ENCODE measurements around the gene U2AF2.

The U2AF2 gene

GRCh38 chr19:55654868-55655647, at the start of gene U2AF2:
U2AF2 (plus strand) TSS chr19:55655035; CDS start chr19:55655105, 70 bp downstream.
- DNase-seq (ENCODE audit: low spot score), result peak; percentile 95

GRCh38 chr19:55605207-55605636, 49.6 kb upstream of the U2AF2 start:
- peak; percentile 98 for DNase-seq (ENCODE audit: low spot score)

GRCh38 chr19:55605637-55606470, 49.0 kb upstream of the U2AF2 start, which contains the start of gene ZNF865:
ZNF865 (plus strand) TSS chr19:55605647; CDS start chr19:55613619, 7,972 bp downstream.
- DNase-seq (ENCODE audit: low spot score), result peak; percentile 89

DNA sequence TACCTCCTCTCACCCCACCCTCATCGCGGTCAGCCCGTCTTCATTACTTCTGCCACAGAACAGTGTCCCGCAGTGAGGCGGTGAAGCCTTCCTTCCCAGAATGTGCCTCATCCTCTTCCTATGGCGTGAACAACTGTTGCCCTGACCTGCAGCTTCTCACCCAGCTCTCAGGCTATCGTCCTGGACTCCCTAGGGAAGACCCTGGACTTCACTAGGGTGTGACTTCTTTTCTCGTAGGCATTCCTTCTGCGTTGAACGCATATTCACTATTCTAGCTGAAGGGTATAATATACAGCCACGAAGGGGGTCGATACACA, 48.4 kb upstream of the U2AF2 start:
- no peak for DNase-seq (ENCODE audit: low spot score)

DNA sequence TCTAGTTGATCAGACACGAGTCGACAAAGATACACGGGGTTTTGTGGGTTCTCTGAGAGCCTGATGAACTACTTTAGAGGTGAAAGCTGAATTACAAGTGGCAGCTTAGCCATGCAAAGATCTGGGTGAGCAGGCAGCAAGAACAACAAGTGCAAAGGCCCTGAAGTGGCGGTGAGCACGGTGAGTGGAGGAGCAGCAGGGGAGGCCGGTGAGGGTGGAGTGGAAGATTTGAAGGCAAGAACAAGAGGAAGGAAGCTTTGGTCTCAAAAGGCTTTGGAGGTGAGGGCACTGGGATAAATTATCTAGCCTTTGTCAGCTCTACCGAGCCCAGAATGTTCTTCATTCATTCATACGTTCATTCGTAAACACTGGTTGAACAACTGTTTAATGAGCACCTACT, 48.0 kb upstream of the U2AF2 start:
- DNase-seq (ENCODE audit: low spot score), result no peak

DNA sequence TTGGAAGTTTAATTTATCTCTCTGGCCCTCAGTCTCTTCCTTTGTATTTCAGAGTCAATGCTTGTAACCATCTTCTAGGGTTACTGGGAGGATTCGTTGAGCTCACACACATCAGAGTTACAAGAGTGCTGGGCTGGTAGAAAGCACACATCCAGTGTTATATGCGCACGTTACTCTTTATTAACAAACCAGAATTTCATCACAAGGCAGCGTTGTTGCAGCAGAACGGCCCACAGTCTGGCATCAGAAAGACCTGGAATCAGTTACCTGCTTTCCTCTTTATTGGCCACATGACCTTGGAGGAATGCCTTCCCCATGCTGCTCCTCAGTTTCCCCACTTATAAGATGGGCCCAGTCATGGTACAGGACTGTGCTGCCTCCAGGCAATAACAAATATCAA, 45.5 kb upstream of the U2AF2 start:
- DNase-seq (ENCODE audit: low spot score), result no peak

GRCh38 chr19:55611300-55611982, 43.4 kb upstream of the U2AF2 start:
- DNase-seq (ENCODE audit: low spot score), result no peak

- DNase-seq (ENCODE audit: low spot score), result no peak
Measured at GRCh38 chr19:55611983-55612645, 42.7 kb upstream of the U2AF2 start.

- no peak for DNase-seq (ENCODE audit: low spot score)
Measured at GRCh38 chr19:55613396-55613795, 41.4 kb upstream of the U2AF2 start.

DNA sequence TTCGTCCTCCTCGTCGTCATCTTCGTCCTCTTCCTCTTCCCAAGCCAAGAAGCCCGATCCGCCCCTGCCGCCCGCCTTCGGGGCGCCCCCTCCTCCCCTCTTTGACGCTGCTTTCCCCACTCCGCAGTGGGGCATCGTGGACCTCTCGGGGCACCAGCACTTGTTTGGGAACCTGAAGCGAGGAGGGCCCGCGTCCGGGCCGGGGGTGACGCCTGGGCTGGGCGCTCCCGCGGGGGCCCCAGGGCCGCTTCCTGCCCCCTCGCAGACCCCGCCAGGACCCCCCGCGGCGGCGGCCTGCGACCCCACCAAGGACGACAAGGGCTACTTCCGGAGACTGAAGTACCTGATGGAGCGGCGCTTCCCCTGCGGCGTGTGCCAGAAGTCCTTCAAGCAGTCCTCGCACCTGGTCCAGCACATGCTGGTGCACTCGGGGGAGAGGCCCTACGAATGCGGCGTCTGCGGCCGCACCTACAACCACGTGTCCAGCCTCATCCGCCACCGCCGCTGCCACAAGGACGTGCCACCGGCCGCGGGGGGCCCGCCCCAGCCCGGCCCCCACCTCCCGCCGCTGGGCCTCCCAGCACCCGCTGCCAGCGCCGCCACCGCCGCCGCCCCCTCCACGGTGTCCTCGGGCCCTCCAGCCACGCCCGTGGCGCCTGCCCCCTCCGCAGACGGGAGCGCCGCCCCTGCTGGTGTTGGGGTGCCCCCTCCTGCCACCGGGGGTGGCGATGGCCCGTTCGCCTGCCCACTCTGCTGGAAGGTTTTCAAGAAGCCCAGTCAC, 40.7 kb upstream of the U2AF2 start:
- DNase-seq (ENCODE audit: low spot score), result no peak

DNA sequence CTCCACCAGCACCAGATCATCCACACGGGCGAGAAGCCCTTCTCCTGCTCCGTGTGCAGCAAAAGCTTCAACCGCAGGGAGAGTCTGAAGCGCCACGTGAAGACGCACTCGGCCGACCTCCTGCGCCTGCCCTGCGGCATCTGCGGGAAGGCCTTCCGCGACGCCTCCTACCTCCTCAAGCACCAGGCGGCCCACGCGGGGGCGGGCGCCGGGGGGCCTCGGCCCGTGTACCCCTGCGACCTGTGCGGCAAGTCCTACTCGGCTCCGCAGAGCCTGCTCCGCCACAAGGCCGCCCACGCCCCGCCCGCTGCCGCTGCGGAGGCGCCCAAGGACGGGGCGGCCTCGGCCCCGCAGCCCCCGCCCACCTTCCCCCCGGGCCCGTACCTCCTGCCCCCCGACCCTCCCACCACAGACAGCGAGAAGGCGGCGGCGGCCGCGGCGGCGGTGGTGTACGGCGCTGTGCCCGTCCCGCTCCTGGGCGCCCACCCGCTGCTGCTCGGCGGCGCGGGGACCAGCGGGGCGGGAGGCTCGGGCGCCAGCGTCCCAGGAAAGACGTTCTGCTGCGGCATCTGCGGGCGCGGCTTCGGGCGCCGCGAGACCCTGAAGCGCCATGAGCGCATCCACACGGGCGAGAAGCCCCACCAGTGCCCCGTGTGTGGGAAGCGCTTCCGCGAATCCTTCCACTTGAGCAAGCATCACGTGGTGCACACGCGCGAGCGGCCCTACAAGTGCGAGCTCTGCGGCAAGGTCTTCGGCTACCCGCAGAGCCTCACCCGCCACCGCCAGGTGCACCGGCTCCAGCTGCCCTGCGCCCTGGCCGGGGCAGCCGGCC, 39.9 kb upstream of the U2AF2 start:
- no peak for DNase-seq (ENCODE audit: low spot score)

DNA sequence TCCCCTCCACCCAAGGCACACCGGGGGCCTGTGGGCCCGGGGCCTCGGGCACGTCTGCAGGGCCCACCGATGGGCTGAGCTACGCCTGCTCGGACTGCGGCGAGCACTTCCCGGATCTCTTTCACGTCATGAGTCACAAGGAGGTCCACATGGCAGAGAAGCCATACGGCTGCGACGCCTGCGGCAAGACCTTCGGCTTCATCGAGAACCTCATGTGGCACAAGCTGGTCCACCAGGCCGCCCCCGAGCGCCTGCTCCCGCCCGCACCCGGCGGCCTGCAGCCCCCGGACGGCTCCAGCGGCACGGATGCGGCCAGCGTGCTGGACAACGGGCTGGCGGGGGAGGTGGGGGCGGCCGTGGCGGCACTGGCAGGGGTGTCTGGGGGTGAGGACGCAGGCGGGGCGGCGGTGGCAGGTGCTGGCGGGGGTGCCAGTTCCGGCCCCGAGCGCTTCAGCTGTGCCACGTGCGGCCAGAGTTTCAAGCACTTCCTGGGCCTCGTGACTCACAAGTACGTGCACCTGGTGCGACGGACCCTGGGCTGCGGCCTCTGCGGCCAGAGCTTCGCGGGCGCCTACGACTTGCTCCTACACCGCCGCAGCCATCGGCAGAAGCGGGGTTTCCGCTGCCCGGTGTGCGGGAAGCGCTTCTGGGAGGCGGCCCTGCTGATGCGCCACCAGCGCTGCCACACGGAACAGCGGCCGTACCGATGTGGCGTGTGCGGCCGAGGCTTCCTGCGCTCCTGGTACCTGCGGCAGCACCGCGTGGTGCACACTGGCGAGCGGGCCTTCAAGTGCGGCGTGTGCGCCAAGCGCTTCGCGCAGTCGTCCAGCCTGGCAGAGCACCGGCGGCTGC, 39.1 kb upstream of the U2AF2 start:
- DNase-seq (ENCODE audit: low spot score), result no peak

DNA sequence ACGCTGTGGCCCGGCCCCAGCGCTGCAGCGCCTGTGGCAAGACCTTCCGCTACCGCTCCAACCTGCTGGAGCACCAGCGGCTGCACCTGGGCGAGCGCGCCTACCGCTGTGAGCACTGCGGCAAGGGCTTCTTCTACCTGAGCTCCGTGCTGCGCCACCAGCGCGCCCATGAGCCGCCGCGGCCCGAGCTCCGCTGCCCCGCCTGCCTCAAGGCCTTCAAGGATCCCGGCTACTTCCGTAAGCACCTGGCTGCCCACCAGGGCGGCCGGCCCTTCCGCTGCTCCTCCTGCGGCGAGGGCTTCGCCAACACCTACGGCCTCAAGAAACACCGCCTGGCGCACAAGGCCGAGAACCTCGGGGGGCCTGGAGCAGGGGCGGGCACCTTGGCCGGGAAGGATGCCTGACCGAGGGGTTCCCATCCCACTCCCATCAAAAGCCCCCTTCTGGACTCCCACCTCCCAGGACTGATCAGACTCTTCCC, 38.4 kb upstream of the U2AF2 start:
- no peak for DNase-seq (ENCODE audit: low spot score)

DNA sequence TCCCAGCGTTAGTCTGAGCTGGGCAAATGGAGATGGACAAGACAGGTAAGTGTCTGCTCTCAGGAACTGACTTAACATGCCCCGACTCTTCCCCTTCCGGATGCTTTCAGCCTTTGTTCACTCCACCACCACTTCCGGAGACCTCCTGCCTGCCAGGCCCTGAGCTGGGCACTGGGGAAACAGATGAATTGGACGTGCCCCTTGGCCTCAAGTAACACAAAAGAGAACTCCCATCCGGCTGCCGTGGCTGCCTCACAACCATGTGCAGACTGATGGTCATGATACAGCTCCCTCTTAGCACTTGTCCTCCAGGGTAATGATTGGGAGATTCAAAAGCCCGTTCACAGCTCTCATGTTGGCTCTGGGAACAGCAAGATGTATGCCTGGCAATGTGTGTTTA, 37.4 kb upstream of the U2AF2 start:
- no peak for DNase-seq (ENCODE audit: low spot score)

- DNase-seq (ENCODE audit: low spot score), result no peak
Measured at GRCh38 chr19:55618426-55618825, 36.4 kb upstream of the U2AF2 start.

GRCh38 chr19:55619286-55619685, 35.5 kb upstream of the U2AF2 start:
- DNase-seq (ENCODE audit: low spot score), result no peak

DNA sequence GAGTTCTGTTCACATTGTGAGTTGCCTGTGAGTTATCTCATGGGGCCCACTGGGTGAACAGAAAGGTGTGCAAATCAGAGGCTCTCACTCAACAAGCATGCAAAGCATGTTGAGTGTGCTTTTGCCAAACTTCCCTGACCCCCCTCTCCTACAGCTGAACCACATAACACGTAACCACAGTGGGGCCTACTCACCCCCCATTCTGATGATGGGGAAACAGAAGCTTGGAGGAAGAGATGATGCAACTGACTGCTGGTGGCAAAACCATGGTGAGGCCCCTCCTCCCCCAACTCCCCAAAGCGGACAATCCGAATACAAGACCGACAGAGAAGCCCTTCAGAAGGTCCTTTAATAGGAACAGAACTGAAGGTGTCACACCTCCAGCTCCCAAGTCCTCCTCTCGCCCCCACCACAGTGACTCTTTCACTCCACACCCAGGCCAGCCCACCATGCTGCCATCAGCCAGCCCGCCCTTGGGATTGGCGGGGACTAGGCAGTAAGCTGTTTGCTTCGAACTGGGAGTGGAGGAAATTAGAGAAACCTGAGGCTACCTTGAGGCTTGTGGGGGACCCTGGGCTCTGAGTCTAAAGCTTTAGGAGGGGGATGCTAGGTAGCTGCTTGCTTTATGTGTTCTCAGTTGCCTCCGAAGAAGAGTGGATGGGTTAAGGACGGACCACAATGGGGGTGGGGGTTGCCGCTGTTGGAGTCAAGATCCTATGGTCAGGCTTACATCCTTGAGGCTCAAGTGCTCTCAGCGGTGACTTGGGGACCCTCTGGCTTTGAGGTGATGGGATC, 34.2 kb upstream of the U2AF2 start:
- DNase-seq (ENCODE audit: low spot score), result no peak

DNA sequence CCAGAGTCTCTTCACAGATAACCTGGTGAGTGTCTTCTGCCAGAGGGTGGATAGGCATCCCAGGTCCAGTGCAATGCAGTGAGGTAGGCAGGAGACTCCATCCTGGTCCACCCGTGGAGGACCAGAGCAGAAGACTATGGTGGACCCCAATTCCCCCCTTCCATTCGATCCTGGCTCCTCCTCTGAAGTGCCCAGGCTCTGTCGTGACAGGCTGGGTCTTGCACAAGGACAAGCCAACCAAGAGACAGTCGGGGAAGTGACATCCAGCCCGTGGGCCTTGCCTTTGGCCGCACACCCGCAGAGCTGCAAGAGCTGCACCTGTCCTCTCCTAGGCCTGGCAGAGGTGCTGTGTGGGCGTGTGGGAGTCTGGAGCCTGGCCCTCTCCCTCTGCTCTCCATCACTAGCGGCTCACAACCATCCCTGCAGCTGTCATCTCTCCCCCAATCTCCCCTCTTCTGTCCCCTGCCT, 33.6 kb upstream of the U2AF2 start:
- DNase-seq (ENCODE audit: low spot score), result no peak

All from hepatic stellate cell (primary cell).